ENCODE data around the gene SAMD3.

- TF ChIP-seq POLR2AphosphoS5 (IDR thresholded peaks at IDR 0.05; ENCODE audit: borderline replicate concordance, low read depth, low read length) (no peak), EZH2 (IDR thresholded peaks at IDR 0.05) (no peak), FOXP2 (optimal IDR thresholded peaks at IDR 0.05; ENCODE audit: control extremely low read depth, extremely low read length, insufficient read depth) (no peak)
Observed at GRCh38 chr6:130132286-130132701, 90.5 kb downstream of the SAMD3 start.

Measured in SK-N-MC (cell line).